Right renal pelvis (tissue), 4 donors: ENCODE results near the gene HSFX3. TPM values are rescaled to one million over a fixed set of nuclear protein-coding genes. Genes with fewer than 3 reads are reported as not detected.
"Not testable (repeated sequence)": the region's sequence is repeated elsewhere in the genome, so short reads cannot be mapped to it uniquely, and the experiment has no call there.

Source experiments
- DNase-seq, 4 donors: peaks; one replicate each; pipeline ENCODE4 v3.0.0-alpha.2; 2013; ENCODE audit warnings: low read depth in 4 of 4, low spot score in 3 of 4, missing footprints in 1 of 4
- polyA plus RNA-seq, 4 donors: library from polyadenylated mRNA; unstranded; fragments of 120-200 nt; gene quantifications; one replicate each; pipeline ENCODE4 v1.2.1, GENCODE V29; 2013; ENCODE audit not compliant: insufficient read length in 4 of 4

Gene HSFX3
- polyA plus RNA-seq, 4 donors: 0.12 TPM; not detected in 3

DNA sequence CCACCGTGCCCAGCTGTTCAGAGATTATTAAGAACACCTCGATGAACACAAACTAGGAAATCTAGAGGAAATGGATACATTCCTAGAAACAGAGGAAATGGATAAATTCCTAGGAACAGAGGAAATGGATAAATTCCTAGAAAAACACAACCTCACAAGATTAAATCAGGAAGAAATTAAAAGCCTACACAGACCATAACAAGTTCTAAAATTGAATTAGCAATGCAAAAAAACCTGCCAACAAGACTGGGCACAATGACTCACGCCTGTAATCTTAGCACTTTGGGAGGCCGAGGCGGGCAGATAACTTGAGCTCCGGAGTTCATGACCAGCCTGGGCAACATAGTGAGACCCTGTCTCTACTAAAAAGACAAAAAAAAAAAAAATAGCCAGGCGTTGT lies 31.5 kb downstream of the HSFX3 start:
- DNase-seq: no peak

- no peak for DNase-seq
These were observed 32.4 kb downstream of the HSFX3 start for GRCh38 chrX:149517308-149517707.

DNA sequence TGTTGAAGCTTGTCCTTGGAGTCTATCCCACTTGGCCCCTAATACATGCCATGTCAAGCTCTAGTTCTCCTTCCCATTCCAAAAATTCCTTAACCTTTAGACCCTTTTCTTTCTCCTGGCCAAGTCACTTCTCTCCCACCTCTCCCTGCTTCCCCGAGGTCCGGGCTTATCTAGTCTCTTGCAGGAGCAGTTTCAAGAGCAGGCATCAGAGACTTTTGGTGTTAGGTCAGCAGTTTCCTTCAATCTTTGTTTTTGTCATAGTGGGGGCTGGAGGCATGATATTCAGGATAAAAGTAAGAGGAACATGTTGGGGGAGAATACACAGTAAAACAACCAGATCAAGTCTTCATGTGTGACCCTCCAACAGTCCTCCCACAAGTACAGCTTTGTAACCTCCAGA lies 33.1 kb downstream of the HSFX3 start:
- no peak for DNase-seq

DNA sequence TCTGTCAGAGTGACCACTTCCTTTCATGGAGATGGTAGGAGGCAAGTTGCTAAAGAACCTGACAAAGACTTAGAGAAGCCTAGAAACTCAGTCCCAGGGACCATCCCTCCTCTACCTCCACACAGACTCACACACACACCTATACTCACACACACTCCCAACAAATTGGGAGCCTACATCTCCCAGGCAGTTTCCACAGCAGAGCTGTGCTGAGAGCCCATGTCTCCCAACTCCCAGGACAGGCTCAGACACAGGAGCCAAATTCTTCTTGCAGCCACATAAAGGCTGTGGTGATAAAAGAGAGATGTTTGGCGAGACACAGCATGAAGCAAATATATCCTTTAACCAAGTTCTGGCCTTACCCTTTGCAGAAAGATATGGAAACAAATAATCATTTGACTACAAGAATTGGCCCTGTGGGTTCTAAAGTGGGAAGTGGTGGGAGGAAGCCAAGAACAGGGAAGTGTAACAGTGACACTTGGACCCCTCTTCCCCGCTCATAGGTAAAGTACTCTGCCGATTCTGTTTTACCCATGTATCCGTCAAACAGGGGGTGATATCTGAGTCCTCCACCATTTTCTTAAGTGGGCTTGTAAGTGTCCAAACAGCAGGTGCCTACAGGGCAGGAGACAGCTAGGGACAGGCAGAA lies 33.6 kb downstream of the HSFX3 start:
- DNase-seq: no peak

- no peak for DNase-seq
These were observed 35.8 kb downstream of the HSFX3 start for GRCh38 chrX:149513825-149514428.

GRCh38 chrX:149512225-149512885 lies 37.4 kb downstream of the HSFX3 start:
- no peak for DNase-seq

DNA sequence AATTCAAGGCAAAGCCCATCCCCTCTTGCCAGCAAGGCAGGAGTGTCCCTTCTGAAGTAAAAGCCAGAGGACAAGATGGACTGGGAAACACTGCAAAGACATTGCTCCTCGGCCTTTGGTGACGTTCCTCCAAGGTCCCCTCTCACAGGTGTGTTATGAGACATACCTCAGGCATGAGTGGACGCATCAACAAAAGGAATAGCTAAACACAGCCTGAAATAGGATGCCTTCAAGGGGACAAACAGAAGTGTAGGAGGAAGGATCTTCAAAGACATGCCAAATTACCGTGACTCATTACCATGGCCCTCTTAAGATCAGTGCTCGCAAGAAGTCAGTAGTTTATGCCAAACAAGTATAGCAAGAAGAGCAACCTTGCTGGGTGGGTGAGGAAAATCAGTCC lies 38.6 kb downstream of the HSFX3 start:
- no peak for DNase-seq

DNA sequence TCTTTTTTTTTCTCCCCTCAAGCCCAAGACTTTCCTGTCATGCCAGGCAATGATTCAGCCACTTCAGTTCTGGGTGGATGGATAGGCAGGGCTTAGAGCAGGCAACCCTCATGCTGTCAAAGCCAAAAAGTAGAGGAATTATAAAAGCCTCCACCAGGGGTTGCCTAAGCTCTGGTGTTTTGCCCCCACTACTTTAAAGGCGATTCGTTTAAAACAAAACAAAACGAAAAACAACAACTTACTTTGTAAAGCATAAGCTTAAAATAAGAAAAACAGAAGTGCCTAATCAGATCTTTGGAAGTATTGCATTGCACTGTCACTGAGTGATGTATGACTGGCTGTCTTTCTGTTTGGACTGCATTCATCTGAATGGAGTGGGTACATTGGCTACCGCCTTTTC lies 39.3 kb downstream of the HSFX3 start:
- no peak for DNase-seq

GRCh38 chrX:149508467-149508866 lies 41.3 kb downstream of the HSFX3 start:
- no peak for DNase-seq

- no peak for DNase-seq
These were observed 43.4 kb downstream of the HSFX3 start for GRCh38 chrX:149506349-149506748.

DNA sequence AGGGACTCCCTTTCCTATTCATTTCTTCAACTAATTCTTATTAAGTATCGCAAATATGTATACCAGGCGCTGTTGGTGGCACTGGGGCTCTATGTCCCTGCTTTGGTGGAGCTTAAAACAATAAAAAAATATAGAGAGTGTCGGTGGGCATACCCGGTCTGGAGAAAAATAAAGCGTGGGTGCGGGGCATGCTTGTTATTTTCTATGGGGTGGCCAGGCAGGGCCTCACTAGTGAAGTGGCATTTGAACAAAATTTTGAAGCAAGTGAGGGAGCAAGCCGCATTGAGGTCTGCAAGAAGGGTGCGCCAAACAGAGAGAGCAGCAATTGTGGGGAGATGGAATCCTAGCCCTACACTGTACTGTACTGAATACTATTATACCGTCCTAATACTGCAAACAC lies 44.1 kb downstream of the HSFX3 start:
- DNase-seq: no peak

DNA sequence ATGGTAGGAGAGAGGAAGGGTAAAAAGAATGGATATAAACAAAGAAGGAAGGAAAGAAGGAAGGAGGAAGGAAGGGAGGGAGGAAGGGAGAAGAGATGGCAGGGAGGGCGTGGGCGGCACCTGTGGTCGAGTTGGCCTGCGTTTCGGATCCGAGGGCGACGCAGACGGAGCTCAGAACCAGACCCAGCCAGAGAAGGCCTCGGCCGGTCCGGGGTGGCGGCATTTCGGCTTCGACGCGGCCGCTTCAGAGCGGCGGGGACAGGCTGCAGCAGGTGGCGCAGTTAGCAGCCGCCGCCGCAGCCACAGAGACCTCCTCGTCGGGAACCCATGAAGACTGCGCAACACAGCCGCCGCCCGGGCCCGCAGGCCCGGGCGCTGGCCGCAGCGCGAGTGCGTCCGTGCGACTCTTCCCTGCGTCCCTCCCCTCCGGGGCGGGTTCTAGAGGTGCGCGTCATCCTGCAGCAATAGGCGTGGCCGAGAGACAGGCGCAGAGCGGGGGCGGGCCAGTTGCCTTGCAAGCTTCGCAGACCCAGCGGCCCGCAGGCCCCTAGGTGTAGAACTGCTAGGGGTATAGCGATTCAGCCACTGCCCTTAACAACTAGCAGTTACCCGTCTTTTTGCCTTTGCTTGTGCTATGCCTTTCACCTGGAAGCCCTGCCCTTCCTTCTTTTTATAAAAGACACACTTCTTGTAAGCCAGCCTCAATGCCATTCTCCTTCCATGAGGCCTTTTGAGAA lies 44.6 kb downstream of the HSFX3 start, which contains the start of gene IDS:
Gene IDS (minus strand): TSS at position 392 of the 737 bp plus-strand sequence. CDS start 169 bp downstream, at position 223.
- DNase-seq: peak; percentile 58 to 72 (median 70)

DNA sequence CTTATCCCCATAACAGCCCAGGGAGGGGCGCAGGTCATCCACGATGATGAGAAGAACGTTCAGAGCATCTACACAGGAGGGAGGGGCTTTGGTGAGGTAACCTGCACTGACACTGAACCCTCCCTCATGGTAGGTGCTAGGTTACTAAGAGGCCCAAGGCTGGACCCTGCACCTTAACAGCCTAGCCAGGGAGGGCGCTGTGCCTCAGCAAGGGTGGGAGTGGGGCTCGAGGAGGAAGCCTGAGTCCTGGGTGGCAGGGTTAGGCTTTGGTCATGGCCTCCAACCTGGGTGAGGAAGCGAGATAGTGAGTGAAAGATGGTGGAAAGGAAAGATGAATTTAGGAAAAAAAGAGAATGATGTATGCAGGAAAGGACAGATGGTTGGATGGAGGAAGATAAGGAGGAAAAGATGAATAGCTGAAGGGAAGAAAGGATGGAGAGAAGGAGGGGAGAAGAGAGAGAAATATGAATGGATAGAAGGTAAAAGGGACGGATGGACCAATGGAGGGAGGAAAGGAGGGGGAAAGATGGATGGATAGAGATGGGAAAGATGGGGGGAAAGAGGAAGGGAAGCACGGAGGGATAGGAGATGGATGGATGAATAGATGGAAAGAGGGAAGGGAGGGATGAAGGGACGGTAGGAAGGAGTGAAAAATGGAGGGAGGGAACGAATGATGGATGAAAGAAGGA lies 45.4 kb downstream of the HSFX3 start:
- no peak for DNase-seq

- DNase-seq: not testable (repeated sequence)
These were observed 46.3 kb downstream of the HSFX3 start for GRCh38 chrX:149503446-149503845.

GRCh38 chrX:149502923-149503322 lies 46.8 kb downstream of the HSFX3 start:
- not testable (repeated sequence) for DNase-seq

DNA sequence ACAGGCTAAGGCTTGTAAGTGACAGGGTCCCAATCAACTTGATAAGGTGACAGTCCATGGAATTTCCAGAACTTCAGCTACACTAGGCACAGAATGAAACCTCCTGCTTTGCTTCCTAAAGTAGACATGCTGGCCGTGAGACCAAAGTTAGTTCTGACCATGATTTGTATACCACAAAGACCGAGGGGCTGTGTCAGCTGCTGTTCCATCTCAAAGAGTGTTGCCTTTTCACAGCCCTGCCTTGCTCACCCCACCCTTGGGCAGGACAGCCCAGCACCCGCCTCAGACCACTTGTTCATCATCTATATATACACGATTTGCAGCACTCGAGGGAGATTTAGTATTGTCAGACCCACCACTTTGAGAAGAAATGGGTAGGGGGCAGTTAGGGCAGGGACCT lies 50.0 kb downstream of the HSFX3 start:
- DNase-seq: no peak

GRCh38 chrX:149498767-149499166 lies 51.0 kb downstream of the HSFX3 start:
- no peak for DNase-seq
